ENCODE data around the gene FAM184A. TPM values are rescaled to one million over a fixed set of nuclear protein-coding genes. Genes with fewer than 3 reads are reported as not detected.

Gene FAM184A
- total and polyA plus RNA-seq, 5 donors from 2014 or later: 1.0 to 7.7 (median 1.7) TPM

- no peak overlapping the region for H3K4me3 ChIP-seq (ENCODE audit: low read depth, low read length)
Observed at GRCh38 chr6:119034827-119035458, 43.5 kb downstream of the FAM184A start.

GRCh38 chr6:119032428-119032827, 46.0 kb downstream of the FAM184A start:
- Mint-ChIP-seq H3K4me1 (peaks cover 0 to 4% (median 0%) of the 10 kb centered on the region in 4 donors), H3K27ac (no peak overlapping the region), H3K27me3 (no peaks in the 10 kb centered on the region), H3K4me3 (no peak overlapping the region), H3K36me3 (no peaks in the 10 kb centered on the region), H3K9me3 (no peaks in the 10 kb centered on the region)
- H3K27me3 ChIP-seq (ENCODE audit: control insufficient read depth, insufficient read depth, low read length): no peaks in the 10 kb centered on the region
- DNase-seq (no peak), ATAC-seq (ENCODE audit: low read depth in 2 of 2) (no peak)
- no peaks in the 10 kb centered on the region for H3K4me1 ChIP-seq (ENCODE audit: control insufficient read depth, insufficient read depth, low read length, poor library complexity, severe bottlenecking)
- no peak overlapping the region for H3K27ac ChIP-seq (ENCODE audit: insufficient read depth, low read length, poor library complexity, severe bottlenecking)
- no peaks in the 10 kb centered on the region for H3K36me3 ChIP-seq (ENCODE audit: control insufficient read depth, insufficient read depth, low read length)
- H3K4me3 ChIP-seq (ENCODE audit: low read depth, low read length): no peak overlapping the region
- no peaks in the 10 kb centered on the region for H3K9me3 ChIP-seq (ENCODE audit: control insufficient read depth in 2 of 2, low read length in 2 of 2)

More at GRCh38 chr6:119034827-119035458, 43.5 kb downstream of the FAM184A start:
- peaks cover 5% of the 10 kb centered on the region for H3K36me3 Mint-ChIP-seq
- no peak overlapping the region for H3K4me3 Mint-ChIP-seq
- Histone ChIP-seq H3K36me3 (ENCODE audit: control insufficient read depth, insufficient read depth, low read length) (no peaks in the 10 kb centered on the region), H3K9me3 (ENCODE audit: control insufficient read depth in 2 of 2, low read length in 2 of 2) (no peaks in the 10 kb centered on the region), H3K27me3 (ENCODE audit: control insufficient read depth, insufficient read depth, low read length) (no peaks in the 10 kb centered on the region), H3K4me1 (ENCODE audit: control insufficient read depth, insufficient read depth, low read length, poor library complexity, severe bottlenecking) (no peaks in the 10 kb centered on the region), H3K27ac (ENCODE audit: insufficient read depth, low read length, poor library complexity, severe bottlenecking) (no peak overlapping the region)
- H3K27me3 Mint-ChIP-seq: no peaks in the 10 kb centered on the region
- peaks cover 0 to 2% (median 0%) of the 10 kb centered on the region in 7 donors for H3K9me3 Mint-ChIP-seq
- peak overlapping the region in 1 of 3 donors; percentile 7 for H3K27ac Mint-ChIP-seq
- ATAC-seq (ENCODE audit: low read depth in 2 of 2): no peak
- no peak for DNase-seq
- peaks cover 0 to 1% (median 0%) of the 10 kb centered on the region in 4 donors for H3K4me1 Mint-ChIP-seq

GRCh38 chr6:119030759-119031158, 47.7 kb downstream of the FAM184A start:
- Histone ChIP-seq H3K27me3 (ENCODE audit: control insufficient read depth, insufficient read depth, low read length) (no peaks in the 10 kb centered on the region), H3K27ac (ENCODE audit: insufficient read depth, low read length, poor library complexity, severe bottlenecking) (no peak overlapping the region), H3K4me3 (ENCODE audit: low read depth, low read length) (no peak overlapping the region), H3K4me1 (ENCODE audit: control insufficient read depth, insufficient read depth, low read length, poor library complexity, severe bottlenecking) (no peaks in the 10 kb centered on the region), H3K9me3 (ENCODE audit: control insufficient read depth in 2 of 2, low read length in 2 of 2) (no peaks in the 10 kb centered on the region), H3K36me3 (ENCODE audit: control insufficient read depth, insufficient read depth, low read length) (no peaks in the 10 kb centered on the region)
- no peak for DNase-seq
- Mint-ChIP-seq H3K4me1 (peaks cover 0 to 4% (median 0%) of the 10 kb centered on the region in 4 donors), H3K9me3 (no peaks in the 10 kb centered on the region), H3K36me3 (no peaks in the 10 kb centered on the region), H3K4me3 (no peak overlapping the region), H3K27ac (no peak overlapping the region), H3K27me3 (no peaks in the 10 kb centered on the region)
- no peak for ATAC-seq (ENCODE audit: low read depth in 2 of 2)

GRCh38 chr6:119028091-119028490, 50.4 kb downstream of the FAM184A start:
- Mint-ChIP-seq H3K9me3 (no peaks in the 10 kb centered on the region), H3K4me1 (peaks cover 0 to 5% (median 3%) of the 10 kb centered on the region in 4 donors), H3K4me3 (no peak overlapping the region), H3K36me3 (no peaks in the 10 kb centered on the region), H3K27me3 (no peaks in the 10 kb centered on the region), H3K27ac (no peak overlapping the region)
- DNase-seq (no peak), ATAC-seq (ENCODE audit: low read depth in 2 of 2) (no peak)
- H3K27me3 ChIP-seq (ENCODE audit: control insufficient read depth, insufficient read depth, low read length): no peaks in the 10 kb centered on the region
- no peak overlapping the region for H3K4me3 ChIP-seq (ENCODE audit: low read depth, low read length)
- no peak overlapping the region for H3K27ac ChIP-seq (ENCODE audit: insufficient read depth, low read length, poor library complexity, severe bottlenecking)
- no peaks in the 10 kb centered on the region for H3K9me3 ChIP-seq (ENCODE audit: control insufficient read depth in 2 of 2, low read length in 2 of 2)
- no peaks in the 10 kb centered on the region for H3K36me3 ChIP-seq (ENCODE audit: control insufficient read depth, insufficient read depth, low read length)
- H3K4me1 ChIP-seq (ENCODE audit: control insufficient read depth, insufficient read depth, low read length, poor library complexity, severe bottlenecking): no peaks in the 10 kb centered on the region

- Mint-ChIP-seq H3K4me3 (no peak overlapping the region), H3K27me3 (no peaks in the 10 kb centered on the region), H3K36me3 (no peaks in the 10 kb centered on the region), H3K4me1 (peaks cover 0 to 5% (median 3%) of the 10 kb centered on the region in 4 donors), H3K9me3 (no peaks in the 10 kb centered on the region), H3K27ac (no peak overlapping the region)
- ATAC-seq (ENCODE audit: low read depth in 2 of 2) (no peak), DNase-seq (no peak)
- Histone ChIP-seq H3K36me3 (ENCODE audit: control insufficient read depth, insufficient read depth, low read length) (no peaks in the 10 kb centered on the region), H3K4me1 (ENCODE audit: control insufficient read depth, insufficient read depth, low read length, poor library complexity, severe bottlenecking) (no peaks in the 10 kb centered on the region), H3K27me3 (ENCODE audit: control insufficient read depth, insufficient read depth, low read length) (no peaks in the 10 kb centered on the region), H3K4me3 (ENCODE audit: low read depth, low read length) (no peak overlapping the region), H3K9me3 (ENCODE audit: control insufficient read depth in 2 of 2, low read length in 2 of 2) (no peaks in the 10 kb centered on the region), H3K27ac (ENCODE audit: insufficient read depth, low read length, poor library complexity, severe bottlenecking) (no peak overlapping the region)
Observed at GRCh38 chr6:119027465-119027864, 51.0 kb downstream of the FAM184A start.

- Mint-ChIP-seq H3K9me3 (no peaks in the 10 kb centered on the region), H3K36me3 (no peaks in the 10 kb centered on the region), H3K4me1 (peaks cover 0 to 5% (median 3%) of the 10 kb centered on the region in 4 donors), H3K27ac (no peak overlapping the region), H3K4me3 (no peak overlapping the region), H3K27me3 (no peaks in the 10 kb centered on the region)
- Histone ChIP-seq H3K27me3 (ENCODE audit: control insufficient read depth, insufficient read depth, low read length) (no peaks in the 10 kb centered on the region), H3K27ac (ENCODE audit: insufficient read depth, low read length, poor library complexity, severe bottlenecking) (no peak overlapping the region), H3K4me1 (ENCODE audit: control insufficient read depth, insufficient read depth, low read length, poor library complexity, severe bottlenecking) (no peaks in the 10 kb centered on the region), H3K9me3 (ENCODE audit: control insufficient read depth in 2 of 2, low read length in 2 of 2) (no peaks in the 10 kb centered on the region), H3K4me3 (ENCODE audit: low read depth, low read length) (no peak overlapping the region), H3K36me3 (ENCODE audit: control insufficient read depth, insufficient read depth, low read length) (no peaks in the 10 kb centered on the region)
- ATAC-seq (ENCODE audit: low read depth in 2 of 2) (no peak), DNase-seq (no peak)
Observed at GRCh38 chr6:119026822-119027221, 51.6 kb downstream of the FAM184A start.

GRCh38 chr6:119025793-119026192, 52.7 kb downstream of the FAM184A start:
- no peaks in the 10 kb centered on the region for H3K36me3 Mint-ChIP-seq
- no peaks in the 10 kb centered on the region for H3K9me3 Mint-ChIP-seq

GRCh38 chr6:119024111-119024510, 54.4 kb downstream of the FAM184A start:
- Histone ChIP-seq H3K4me3 (ENCODE audit: low read depth, low read length) (no peak overlapping the region), H3K36me3 (ENCODE audit: control insufficient read depth, insufficient read depth, low read length) (peaks cover 2% of the 10 kb centered on the region), H3K4me1 (ENCODE audit: control insufficient read depth, insufficient read depth, low read length, poor library complexity, severe bottlenecking) (no peaks in the 10 kb centered on the region), H3K27me3 (ENCODE audit: control insufficient read depth, insufficient read depth, low read length) (no peaks in the 10 kb centered on the region), H3K27ac (ENCODE audit: insufficient read depth, low read length, poor library complexity, severe bottlenecking) (no peak overlapping the region), H3K9me3 (ENCODE audit: control insufficient read depth in 2 of 2, low read length in 2 of 2) (no peaks in the 10 kb centered on the region)
- Mint-ChIP-seq H3K27ac (no peak overlapping the region), H3K27me3 (no peaks in the 10 kb centered on the region), H3K4me1 (peaks cover 2 to 14% (median 8%) of the 10 kb centered on the region in 4 donors), H3K36me3 (no peaks in the 10 kb centered on the region), H3K9me3 (no peaks in the 10 kb centered on the region), H3K4me3 (no peak overlapping the region)
- no peak for DNase-seq
- no peak for ATAC-seq (ENCODE audit: low read depth in 2 of 2)

More at GRCh38 chr6:119025793-119026192, 52.7 kb downstream of the FAM184A start:
- H3K4me3 ChIP-seq (ENCODE audit: low read depth, low read length): no peak overlapping the region
- no peaks in the 10 kb centered on the region for H3K9me3 ChIP-seq (ENCODE audit: control insufficient read depth in 2 of 2, low read length in 2 of 2)
- no peaks in the 10 kb centered on the region for H3K27me3 Mint-ChIP-seq
- H3K4me1 Mint-ChIP-seq: peaks cover 2 to 8% (median 6%) of the 10 kb centered on the region in 4 donors
- no peaks in the 10 kb centered on the region for H3K4me1 ChIP-seq (ENCODE audit: control insufficient read depth, insufficient read depth, low read length, poor library complexity, severe bottlenecking)
- H3K27ac Mint-ChIP-seq: no peak overlapping the region
- no peak overlapping the region for H3K4me3 Mint-ChIP-seq
- no peak overlapping the region for H3K27ac ChIP-seq (ENCODE audit: insufficient read depth, low read length, poor library complexity, severe bottlenecking)
- no peak for DNase-seq
- H3K27me3 ChIP-seq (ENCODE audit: control insufficient read depth, insufficient read depth, low read length): no peaks in the 10 kb centered on the region
- no peaks in the 10 kb centered on the region for H3K36me3 ChIP-seq (ENCODE audit: control insufficient read depth, insufficient read depth, low read length)
- ATAC-seq (ENCODE audit: low read depth in 2 of 2): no peak
